HG03139 (cell line): ENCODE results near the gene NXF1.
"Not testable (repeated sequence)": the region's sequence is repeated elsewhere in the genome, so short reads cannot be mapped to it uniquely, and the experiment has no call there.

Experiments
- ATAC-seq: cut with Tn5 transposase; IDR thresholded peaks from one replicate; pipeline ENCODE4 v1.9.1; 2021; ENCODE audit not compliant: unreplicated experiment

NXF1 gene

GRCh38 chr11:62788991-62789390, 16.2 kb downstream of the NXF1 start:
- ATAC-seq, result no peak

- ATAC-seq, result peak; percentile 64
Observed at GRCh38 chr11:62787005-62787759, 18.1 kb downstream of the NXF1 start, which contains the start of gene TMEM179B. TMEM179B (plus strand) TSS chr11:62787402; CDS start chr11:62787432, 30 bp downstream.

GRCh38 chr11:62786318-62787004, 18.8 kb downstream of the NXF1 start:
- peak; percentile 46 for ATAC-seq

GRCh38 chr11:62782753-62783152, 22.5 kb downstream of the NXF1 start:
- no peak for ATAC-seq

GRCh38 chr11:62778441-62778840, 26.8 kb downstream of the NXF1 start:
- ATAC-seq, result no peak

- ATAC-seq, result no peak
Observed at GRCh38 chr11:62777389-62777788, 27.9 kb downstream of the NXF1 start.

- ATAC-seq, result no peak
Observed at GRCh38 chr11:62775646-62776045, 29.6 kb downstream of the NXF1 start.

- ATAC-seq, result no peak
Observed at GRCh38 chr11:62774407-62774806, 30.8 kb downstream of the NXF1 start.

- ATAC-seq, result peak; percentile 72
Observed at GRCh38 chr11:62771144-62772021, 33.9 kb downstream of the NXF1 start, which contains the start of gene TAF6L. TAF6L (plus strand) TSS chr11:62771396; CDS start chr11:62775784, 4,388 bp downstream.

GRCh38 chr11:62770778-62771143, 34.5 kb downstream of the NXF1 start:
- no peak for ATAC-seq

- not testable (repeated sequence) for ATAC-seq
Observed at GRCh38 chr11:62760867-62761227, 44.4 kb downstream of the NXF1 start.

- no peak for ATAC-seq
Observed at GRCh38 chr11:62757846-62758788, 47.1 kb downstream of the NXF1 start.

- ATAC-seq, result no peak
Observed at GRCh38 chr11:62755086-62755615, 50.1 kb downstream of the NXF1 start.

- peak; percentile 86 for ATAC-seq
Observed at GRCh38 chr11:62753736-62754603, 51.3 kb downstream of the NXF1 start, which contains the start of gene ZBTB3. ZBTB3 (minus strand) TSS chr11:62754160; CDS start chr11:62753664, 496 bp downstream.

- no peak for ATAC-seq
Observed at GRCh38 chr11:62752994-62753735, 52.1 kb downstream of the NXF1 start.

- ATAC-seq, result no peak
Observed at GRCh38 chr11:62752177-62752785, 53.0 kb downstream of the NXF1 start.

- ATAC-seq, result not testable (repeated sequence)
Observed at GRCh38 chr11:62749931-62750330, 55.3 kb downstream of the NXF1 start.
